NCI-H446 treated with DMSO at 0.1 percent for 48 hours (cell line): Measurements from ENCODE around the gene TSPAN32.

ENCODE experiments used
- DNase-seq: peaks from one replicate; lab custom pipeline; 2025; lab: John Stamatoyannopoulos, UW

TSPAN32 gene

GRCh38 chr11:2301631-2302305 lies at the start of gene TSPAN32, which contains the start of gene C11orf21:
TSS of gene TSPAN32 (plus strand) at chr11:2302013. CDS start at chr11:2302150, 137 bp downstream.
TSS of gene C11orf21 (minus strand) at chr11:2301918. CDS start at chr11:2301808, 110 bp downstream.
- DNase-seq: no peak

GRCh38 chr11:2252018-2252417 lies 49.8 kb upstream of the TSPAN32 start:
- DNase-seq: no peak

GRCh38 chr11:2256293-2256913 lies 45.4 kb upstream of the TSPAN32 start:
- no peak for DNase-seq

- no peak for DNase-seq
These were observed 44.7 kb upstream of the TSPAN32 start for GRCh38 chr11:2256951-2257700.

GRCh38 chr11:2258501-2259465 lies 43.0 kb upstream of the TSPAN32 start:
- no peak for DNase-seq

- no peak for DNase-seq
These were observed 42.4 kb upstream of the TSPAN32 start for GRCh38 chr11:2259466-2259830.

GRCh38 chr11:2259897-2260451 lies 41.8 kb upstream of the TSPAN32 start:
- no peak for DNase-seq

GRCh38 chr11:2260491-2261364 lies 41.1 kb upstream of the TSPAN32 start:
- no peak for DNase-seq

GRCh38 chr11:2261436-2262230 lies 40.2 kb upstream of the TSPAN32 start:
- DNase-seq: no peak

- no peak for DNase-seq
These were observed 39.3 kb upstream of the TSPAN32 start for GRCh38 chr11:2262301-2263070.

GRCh38 chr11:2263071-2263565 lies 38.7 kb upstream of the TSPAN32 start:
- no peak for DNase-seq

GRCh38 chr11:2263724-2264360 lies 38.0 kb upstream of the TSPAN32 start:
- no peak for DNase-seq

GRCh38 chr11:2264366-2265053 lies 37.3 kb upstream of the TSPAN32 start:
- no peak for DNase-seq

- no peak for DNase-seq
These were observed 36.4 kb upstream of the TSPAN32 start for GRCh38 chr11:2265396-2265795.

- no peak for DNase-seq
These were observed 35.8 kb upstream of the TSPAN32 start for GRCh38 chr11:2265854-2266585.

GRCh38 chr11:2266586-2267305 lies 35.1 kb upstream of the TSPAN32 start:
- no peak for DNase-seq
